Subcutaneous adipose tissue (tissue), 4 donors: ENCODE measurements around the gene SLC25A43. TPM values are rescaled to one million over a fixed set of nuclear protein-coding genes. Genes with fewer than 3 reads are reported as not detected.

Experiments
- CTCF ChIP-seq: fragments of 450-650 bp; IDR thresholded peaks from one replicate; pipeline ENCODE4 v1.5.1; 2016; ENCODE audit warnings: low read depth, mild to moderate bottlenecking, control low read depth, antibody characterized with exemption, moderate library complexity
- total RNA-seq, 4 donors: library from RNA; depleted of rRNA; stranded (reverse); fragments of >200 nt; gene quantifications; one replicate each; pipeline ENCODE4 v1.1.0, GENCODE V29; 2016

The SLC25A43 gene
- total RNA-seq, 4 donors from 2014 or later = 26.9 to 34.0 (median 28.1) TPM

GRCh38 chrX:119475389-119476101, 76.4 kb downstream of the SLC25A43 start:
- TF ChIP-seq CTCF = no peak

DNA sequence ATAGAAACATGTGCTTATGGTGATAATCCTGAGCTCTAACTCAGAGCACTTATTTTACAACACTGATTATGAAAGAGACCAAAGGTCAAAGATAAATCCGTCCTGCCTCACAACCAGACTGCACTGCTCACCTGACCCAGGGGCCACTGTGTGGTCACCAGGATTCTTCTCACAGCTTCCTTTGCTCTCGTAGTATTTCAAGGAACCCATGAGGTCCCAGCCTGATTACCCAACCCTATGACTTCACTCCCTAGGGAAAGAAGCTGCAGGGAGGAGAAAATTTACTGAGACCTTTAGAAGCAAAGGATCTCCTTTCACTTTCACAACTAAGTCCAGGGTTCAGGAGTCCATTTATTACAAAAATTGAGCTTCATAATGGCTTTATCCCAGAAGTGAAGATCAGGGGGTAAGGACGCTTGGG, 78.7 kb downstream of the SLC25A43 start:
- TF ChIP-seq CTCF = no peak

DNA sequence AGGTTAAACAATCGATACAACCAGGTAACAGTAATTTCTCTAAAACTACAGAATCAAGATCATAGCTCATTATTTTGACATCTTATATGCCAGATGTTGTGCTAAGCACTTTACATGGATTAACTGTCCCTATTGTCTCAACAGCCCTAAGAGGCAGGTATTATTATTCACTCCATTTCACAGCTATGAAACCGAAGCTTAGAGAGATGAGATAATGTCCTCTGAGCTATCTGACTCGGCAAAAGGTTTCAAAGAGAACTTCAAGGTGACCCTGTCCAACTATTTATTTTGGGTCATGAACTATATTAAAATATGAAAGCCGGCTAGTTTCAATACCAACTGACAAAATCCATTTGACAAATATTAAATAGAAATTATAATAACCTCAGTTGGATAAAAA, 79.4 kb downstream of the SLC25A43 start:
- no peak for TF ChIP-seq CTCF

DNA sequence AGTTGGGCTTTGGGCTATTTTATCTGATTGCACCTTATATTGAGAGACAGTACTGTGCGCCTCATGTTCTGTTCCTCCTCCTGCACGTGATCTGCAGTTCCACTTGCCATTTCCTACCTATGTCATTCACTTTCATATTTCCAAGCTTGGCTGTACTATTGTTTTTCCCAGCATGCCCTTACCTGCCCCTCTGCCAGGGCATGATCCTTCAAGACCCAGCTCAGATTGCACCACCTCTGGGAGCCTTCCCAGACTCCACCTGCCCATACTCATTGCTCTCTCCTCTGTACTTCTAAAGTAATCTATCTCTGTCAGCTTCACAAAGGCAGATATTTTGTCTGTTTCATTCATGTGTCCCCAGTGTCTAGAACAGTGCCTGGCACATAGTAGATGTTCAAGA, 80.7 kb downstream of the SLC25A43 start:
- no peak for TF ChIP-seq CTCF

- TF ChIP-seq CTCF = no peak
These were observed 82.2 kb downstream of the SLC25A43 start for GRCh38 chrX:119481323-119481801.

DNA sequence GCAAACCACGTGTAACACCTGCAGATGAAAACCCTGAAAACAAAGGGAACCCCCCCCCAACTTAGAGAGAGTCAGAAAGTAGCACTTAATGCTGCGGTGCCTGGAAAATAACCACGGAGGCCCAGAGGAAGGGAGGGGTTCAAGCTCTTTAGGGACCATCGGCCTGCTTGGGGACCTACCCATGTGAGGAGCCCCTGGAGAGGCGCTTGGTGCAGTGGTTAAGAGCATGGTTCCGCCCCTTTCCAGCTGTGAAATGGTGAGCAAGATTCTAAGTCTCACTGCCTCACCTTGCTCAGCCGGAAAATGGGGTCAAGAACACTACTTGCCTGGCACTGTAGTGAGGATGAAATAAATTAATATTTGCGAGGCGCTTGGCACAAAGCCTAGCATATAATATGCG, 82.9 kb downstream of the SLC25A43 start:
- TF ChIP-seq CTCF = no peak

- TF ChIP-seq CTCF = no peak
These were observed 83.6 kb downstream of the SLC25A43 start for GRCh38 chrX:119482481-119483480.
